Measurements from ENCODE around the gene RANBP2. TPM values are rescaled to one million over a fixed set of nuclear protein-coding genes. Genes with fewer than 3 reads are reported as not detected.
A peak's percentile ranks its signal among the peaks of the same experiment; 100 is the strongest.
"Not testable (repeated sequence)": the region's sequence is repeated elsewhere in the genome, so short reads cannot be mapped to it uniquely, and the experiment has no call there.

RANBP2 gene
- total RNA-seq, 1 experiment from 2014 or later: 90.4 TPM

DNA sequence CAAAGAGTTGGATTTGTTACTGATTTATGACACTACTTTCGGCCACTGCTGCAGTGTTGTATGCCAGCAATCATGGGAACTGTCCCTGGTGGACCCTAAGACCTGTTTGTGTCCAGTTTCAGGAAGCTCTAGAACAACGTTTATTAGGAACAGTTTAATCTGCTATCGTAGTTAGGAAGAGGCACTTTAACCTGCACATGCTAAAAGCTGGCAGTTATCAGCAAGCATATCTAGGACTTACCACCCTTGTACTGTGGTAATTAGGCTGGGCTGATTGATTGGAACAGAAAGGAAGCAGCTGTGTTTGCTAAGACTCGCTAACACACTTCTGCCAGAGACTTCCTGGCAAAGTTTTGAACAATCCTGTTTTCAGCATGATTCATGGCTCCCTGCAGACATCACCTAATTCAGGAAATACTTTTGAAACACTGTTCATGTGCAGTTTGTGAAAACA, 41.1 kb upstream of the RANBP2 start:
- POLR2A ChIA-PET; H3K36me3 Mint-ChIP-seq; H3K4me1 Mint-ChIP-seq; H3K4me3 Mint-ChIP-seq; CTCF ChIA-PET; DNase-seq (ENCODE audit: low spot score); H3K27ac Mint-ChIP-seq; ATAC-seq; H3K27me3 Mint-ChIP-seq (ENCODE audit: low read depth); H3K9me3 Mint-ChIP-seq: not testable (repeated sequence)

DNA sequence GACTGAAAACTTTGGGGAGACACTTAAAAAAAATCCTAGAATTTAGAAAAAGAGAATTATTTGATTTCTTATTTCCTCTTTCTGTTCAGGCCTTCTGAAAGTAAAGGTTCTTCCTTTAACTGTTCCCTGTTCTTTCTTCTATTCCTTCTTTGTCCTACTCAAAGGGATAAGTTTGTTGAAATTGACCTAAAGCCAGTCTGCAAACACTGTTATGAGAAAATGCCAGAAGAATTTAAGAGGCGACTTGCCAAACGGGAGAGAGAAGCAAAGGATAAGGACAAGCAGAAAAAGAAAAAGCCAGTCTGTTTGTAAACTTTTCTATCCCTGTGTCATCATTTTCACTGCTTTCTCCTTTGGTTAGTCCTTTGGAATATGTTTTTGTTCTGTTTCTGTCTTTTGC, 38.5 kb upstream of the RANBP2 start:
- H3K4me1 Mint-ChIP-seq; H3K9me3 Mint-ChIP-seq; H3K27me3 Mint-ChIP-seq (ENCODE audit: low read depth); CTCF ChIA-PET; H3K4me3 Mint-ChIP-seq; H3K36me3 Mint-ChIP-seq; ATAC-seq; DNase-seq (ENCODE audit: low spot score); H3K27ac Mint-ChIP-seq; POLR2A ChIA-PET: not testable (repeated sequence)

DNA sequence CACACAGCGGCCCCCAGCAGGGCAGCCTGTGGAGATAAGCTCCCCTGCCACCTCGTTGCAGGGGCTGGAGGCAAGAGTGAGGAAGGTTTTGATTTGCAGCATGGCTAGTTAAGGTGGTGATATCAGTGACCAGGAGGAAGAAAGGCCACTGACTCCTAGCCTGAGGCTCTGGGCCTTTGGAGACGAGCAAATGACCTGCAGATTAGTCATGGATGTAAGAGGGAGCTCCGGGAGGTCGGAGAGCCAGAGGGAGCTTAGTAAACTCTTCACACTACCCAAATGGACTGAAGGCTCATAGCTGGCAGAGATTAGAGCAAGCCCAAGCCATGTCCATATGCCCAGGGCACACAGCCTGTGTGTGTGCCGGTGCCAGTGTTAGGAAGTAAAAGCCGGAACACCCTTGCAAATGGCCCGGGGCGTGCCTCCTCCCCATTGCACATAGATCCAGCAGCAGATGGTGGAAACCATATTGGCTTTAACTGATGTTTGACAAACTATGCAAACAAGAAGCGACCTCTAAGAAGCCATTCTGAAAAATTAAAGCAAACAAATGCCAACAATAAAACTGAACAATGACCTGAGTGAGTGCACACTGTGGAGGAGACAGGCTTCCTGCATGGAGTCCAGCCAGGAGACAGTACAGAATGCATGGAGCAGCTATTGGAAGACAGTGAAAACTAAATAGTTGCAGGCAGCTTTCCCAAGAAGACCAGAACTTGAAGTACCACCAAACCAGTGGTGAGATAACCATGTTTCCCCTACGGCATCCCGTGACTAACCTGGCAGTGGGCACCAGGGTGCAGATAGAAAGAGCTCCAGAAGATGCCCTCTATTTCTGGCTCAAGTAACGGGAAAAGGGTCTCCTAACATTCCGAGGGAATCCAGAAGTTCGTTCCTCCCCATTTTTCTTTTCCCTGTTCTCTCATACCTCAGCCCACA, 30.2 kb upstream of the RANBP2 start:
- POLR2A ChIA-PET; H3K4me1 Mint-ChIP-seq; DNase-seq (ENCODE audit: low spot score); H3K27me3 Mint-ChIP-seq (ENCODE audit: low read depth); H3K27ac Mint-ChIP-seq; CTCF ChIA-PET; H3K4me3 Mint-ChIP-seq; H3K9me3 Mint-ChIP-seq; H3K36me3 Mint-ChIP-seq; ATAC-seq: not testable (repeated sequence)

DNA sequence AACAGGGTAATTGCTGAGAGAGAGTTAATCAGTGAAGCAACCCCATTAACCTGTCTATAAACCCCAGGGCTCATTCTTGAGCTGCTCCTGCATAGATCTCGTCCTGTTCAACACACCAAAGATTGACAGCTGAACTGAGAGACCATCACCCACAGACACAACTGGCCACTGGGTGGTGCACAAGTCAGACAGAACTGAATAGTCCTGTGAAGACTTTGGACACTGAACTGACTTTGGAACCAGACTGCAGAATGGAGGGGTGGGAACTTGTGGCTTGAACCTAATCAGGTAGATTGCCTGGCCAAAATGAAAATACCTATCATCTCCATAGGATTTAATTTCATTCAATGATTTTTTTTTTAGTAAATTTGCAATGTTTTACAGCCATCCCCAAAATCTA, 29.3 kb upstream of the RANBP2 start:
- H3K36me3 Mint-ChIP-seq; POLR2A ChIA-PET; H3K27me3 Mint-ChIP-seq (ENCODE audit: low read depth); H3K4me3 Mint-ChIP-seq; H3K9me3 Mint-ChIP-seq; H3K4me1 Mint-ChIP-seq; DNase-seq (ENCODE audit: low spot score); CTCF ChIA-PET; H3K27ac Mint-ChIP-seq: not testable (repeated sequence)
- peak; percentile 77 for ATAC-seq

DNA sequence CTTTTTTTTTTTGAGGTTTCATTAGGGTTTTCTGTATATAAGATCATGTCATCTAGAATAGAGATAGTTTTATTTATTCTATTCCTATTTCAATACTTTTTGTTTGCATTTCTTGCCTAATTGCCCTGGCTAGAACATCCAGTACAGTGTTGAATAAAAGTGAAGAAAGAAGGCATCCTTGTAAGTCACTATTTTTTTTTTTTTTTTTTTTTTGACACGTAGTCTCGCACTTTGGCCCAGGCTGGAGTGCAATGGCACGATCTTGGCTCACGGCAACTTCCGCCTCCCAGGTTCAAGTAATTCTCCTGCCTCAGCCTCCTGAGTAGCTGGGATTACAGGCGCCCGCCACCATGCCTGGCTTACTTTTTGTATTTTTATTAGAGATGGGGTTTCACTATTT, 27.8 kb upstream of the RANBP2 start:
- ChIA-PET CTCF (no interaction called here), POLR2A (interaction anchor here (0.7 kb wide), 1 partner anchor 67 kb away, joined by 7 read pairs; no protein-coding TSS in a partner anchor)
- H3K4me3 Mint-ChIP-seq: no peak overlapping the region
- H3K9me3 Mint-ChIP-seq: peaks cover 15% of the 10 kb centered on the region
- TF ChIP-seq, protein P1, sequence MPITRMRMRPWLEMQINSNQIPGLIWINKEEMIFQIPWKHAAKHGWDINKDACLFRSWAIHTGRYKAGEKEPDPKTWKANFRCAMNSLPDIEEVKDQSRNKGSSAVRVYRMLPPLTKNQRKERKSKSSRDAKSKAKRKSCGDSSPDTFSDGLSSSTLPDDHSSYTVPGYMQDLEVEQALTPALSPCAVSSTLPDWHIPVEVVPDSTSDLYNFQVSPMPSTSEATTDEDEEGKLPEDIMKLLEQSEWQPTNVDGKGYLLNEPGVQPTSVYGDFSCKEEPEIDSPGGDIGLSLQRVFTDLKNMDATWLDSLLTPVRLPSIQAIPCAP (CRISPR knock-in tag; IDR thresholded peaks at IDR 0.05): no peak
- TF ChIP-seq SMAD3 (CRISPR knock-in tag; IDR thresholded peaks at IDR 0.05; ENCODE audit: borderline replicate concordance) (no peak), GABPB1 (CRISPR knock-in tag; IDR thresholded peaks at IDR 0.05) (no peak), TEAD4 (CRISPR knock-in tag; IDR thresholded peaks at IDR 0.05) (no peak), ETV6 (CRISPR knock-in tag; IDR thresholded peaks at IDR 0.05) (no peak), KAT7 (CRISPR knock-in tag; IDR thresholded peaks at IDR 0.05; ENCODE audit: borderline replicate concordance) (no peak)
- TF ChIP-seq, protein P2, sequence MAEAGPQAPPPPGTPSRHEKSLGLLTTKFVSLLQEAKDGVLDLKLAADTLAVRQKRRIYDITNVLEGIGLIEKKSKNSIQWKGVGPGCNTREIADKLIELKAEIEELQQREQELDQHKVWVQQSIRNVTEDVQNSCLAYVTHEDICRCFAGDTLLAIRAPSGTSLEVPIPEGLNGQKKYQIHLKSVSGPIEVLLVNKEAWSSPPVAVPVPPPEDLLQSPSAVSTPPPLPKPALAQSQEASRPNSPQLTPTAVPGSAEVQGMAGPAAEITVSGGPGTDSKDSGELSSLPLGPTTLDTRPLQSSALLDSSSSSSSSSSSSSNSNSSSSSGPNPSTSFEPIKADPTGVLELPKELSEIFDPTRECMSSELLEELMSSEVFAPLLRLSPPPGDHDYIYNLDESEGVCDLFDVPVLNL (CRISPR knock-in tag; IDR thresholded peaks at IDR 0.05; ENCODE audit: borderline replicate concordance, low read depth): no peak
- ATAC-seq: no peak
- no peaks in the 10 kb centered on the region; the same call in 1 of the 2 replicates for H3K36me3 Mint-ChIP-seq
- H3K4me1 Mint-ChIP-seq: no peaks in the 10 kb centered on the region
- H3K27ac Mint-ChIP-seq: no peak overlapping the region
- no peaks in the 10 kb centered on the region for H3K27me3 Mint-ChIP-seq (ENCODE audit: low read depth)
- no peak for DNase-seq (ENCODE audit: low spot score)

DNA sequence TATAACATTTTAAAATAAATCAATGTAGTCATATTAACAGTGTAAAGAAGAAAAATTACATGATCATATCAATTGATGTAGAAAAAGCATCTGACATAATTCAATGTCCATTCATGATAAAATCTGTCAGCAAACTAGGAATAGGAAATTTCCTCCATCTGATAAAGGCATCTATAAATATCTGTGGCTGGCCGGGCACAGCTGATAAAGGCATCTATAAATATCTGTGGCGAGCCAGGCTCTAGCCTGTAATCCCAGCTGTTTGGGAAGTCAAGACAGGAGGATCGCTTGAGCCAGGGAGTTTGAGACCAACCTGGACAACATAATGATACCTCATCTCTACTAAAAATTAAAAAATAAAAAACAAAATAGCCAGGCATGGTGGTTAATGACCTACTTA, 18.1 kb upstream of the RANBP2 start:
- POLR2A ChIA-PET: no interaction called here
- Mint-ChIP-seq H3K27ac (no peak overlapping the region), H3K9me3 (peaks cover 8% of the 10 kb centered on the region), H3K36me3 (no peaks in the 10 kb centered on the region; the same call in 1 of the 2 replicates), H3K27me3 (ENCODE audit: low read depth) (no peaks in the 10 kb centered on the region), H3K4me3 (no peak overlapping the region), H3K4me1 (no peaks in the 10 kb centered on the region)
- ATAC-seq: no peak
- TF ChIP-seq ZNF396 (CRISPR knock-in tag; IDR thresholded peaks at IDR 0.05; ENCODE audit: borderline replicate concordance): no peak
- TF ChIP-seq, protein P3, sequence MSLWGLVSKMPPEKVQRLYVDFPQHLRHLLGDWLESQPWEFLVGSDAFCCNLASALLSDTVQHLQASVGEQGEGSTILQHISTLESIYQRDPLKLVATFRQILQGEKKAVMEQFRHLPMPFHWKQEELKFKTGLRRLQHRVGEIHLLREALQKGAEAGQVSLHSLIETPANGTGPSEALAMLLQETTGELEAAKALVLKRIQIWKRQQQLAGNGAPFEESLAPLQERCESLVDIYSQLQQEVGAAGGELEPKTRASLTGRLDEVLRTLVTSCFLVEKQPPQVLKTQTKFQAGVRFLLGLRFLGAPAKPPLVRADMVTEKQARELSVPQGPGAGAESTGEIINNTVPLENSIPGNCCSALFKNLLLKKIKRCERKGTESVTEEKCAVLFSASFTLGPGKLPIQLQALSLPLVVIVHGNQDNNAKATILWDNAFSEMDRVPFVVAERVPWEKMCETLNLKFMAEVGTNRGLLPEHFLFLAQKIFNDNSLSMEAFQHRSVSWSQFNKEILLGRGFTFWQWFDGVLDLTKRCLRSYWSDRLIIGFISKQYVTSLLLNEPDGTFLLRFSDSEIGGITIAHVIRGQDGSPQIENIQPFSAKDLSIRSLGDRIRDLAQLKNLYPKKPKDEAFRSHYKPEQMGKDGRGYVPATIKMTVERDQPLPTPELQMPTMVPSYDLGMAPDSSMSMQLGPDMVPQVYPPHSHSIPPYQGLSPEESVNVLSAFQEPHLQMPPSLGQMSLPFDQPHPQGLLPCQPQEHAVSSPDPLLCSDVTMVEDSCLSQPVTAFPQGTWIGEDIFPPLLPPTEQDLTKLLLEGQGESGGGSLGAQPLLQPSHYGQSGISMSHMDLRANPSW (CRISPR knock-in tag; conservative IDR thresholded peaks at IDR 0.05; ENCODE audit: low read depth): no peak
- no peak for TF ChIP-seq ATF1 (CRISPR knock-in tag; IDR thresholded peaks at IDR 0.05)
- no peak for TF ChIP-seq TEAD1 (CRISPR knock-in tag; IDR thresholded peaks at IDR 0.05)
- no peak for TF ChIP-seq OVOL2 (CRISPR knock-in tag; IDR thresholded peaks at IDR 0.05; ENCODE audit: borderline replicate concordance)
- DNase-seq (ENCODE audit: low spot score): no peak
- CTCF ChIA-PET: no interaction called here
